Body of pancreas (tissue), 4 donors: ENCODE results near the gene UBL4A. TPM values are rescaled to one million over a fixed set of nuclear protein-coding genes. Genes with fewer than 3 reads are reported as not detected.

Experiments used
- ATAC-seq: fragments of 150-250 bp; one replicate; pipeline ENCODE4 v1.9.1; 2016
- DNase-seq, 4 donors: peaks; one replicate each; pipeline ENCODE4 v3.0.0-alpha.2; 2019
- H3K27ac ChIP-seq, 4 donors: fragments of 200-600 bp; sonication (generic); 1 replicate in 3 of 4; 2 replicates in 1 of 4; pipeline versions ENCODE4 v1.5.1 to v1.6.1; 2016 to 2019; ENCODE audit warnings: mild to moderate bottlenecking in 1 of 4, mixed read lengths in 1 of 4, moderate library complexity in 1 of 4
- H3K27me3 ChIP-seq, 2 donors: fragments of 200-600 bp; sonication (generic); one replicate each; pipeline ENCODE4 v1.6.0; 2016; ENCODE audit warnings: mild to moderate bottlenecking in 1 of 2
- H3K36me3 ChIP-seq, 2 donors: fragments of 200-600 bp; sonication (generic); replicated peaks in 1 of 2; 2 replicates each; pipeline ENCODE4 v1.5.1; 2016; ENCODE audit warnings: low read depth in 2 of 2; ENCODE audit not compliant: insufficient read depth in 1 of 2
- H3K4me1 ChIP-seq: fragments of 200-600 bp; sonication (generic); one replicate; pipeline ENCODE4 v1.6.0; 2016
- H3K4me3 ChIP-seq, 2 donors: fragments of 200-600 bp; sonication (generic); 1 replicate in 1 of 2; 2 replicates in 1 of 2; pipeline ENCODE4 v1.5.1; 2016 to 2019
- H3K9me3 ChIP-seq, 3 donors: fragments of 200-600 bp; sonication (generic); 1 replicate in 2 of 3; 2 replicates in 1 of 3; pipeline ENCODE4 v1.5.1; 2016
- CTCF ChIP-seq, 7 experiments: fragments of 450-650 bp in 4 of 7; fragments of 200-600 bp in 3 of 7; sonication (generic) in 3 of 7; IDR thresholded peaks; one replicate each; pipeline ENCODE4 v1.5.1; 2016 to 2019; ENCODE audit warnings: antibody characterized with exemption in 7 of 7
- POLR2A ChIP-seq, 3 donors: fragments of 450-650 bp; IDR thresholded peaks; one replicate each; pipeline ENCODE4 v1.6.1; 2016; ENCODE audit warnings: antibody characterized with exemption in 3 of 3, mild to moderate bottlenecking in 2 of 3
- WGBS, 2 donors: methylation state at CpG; one replicate each; pipeline ENCODE4 v1.1.5; 2017; 5-methylcytosine and 5-hydroxymethylcytosine counted together
- intact Hi-C: fragments of 100-400 bp; cut with DNase I; formaldehyde crosslinking; loops from one replicate; pipeline ENCODE4 v1.15.1; 2023
- microRNA-seq, 2 donors: library from miRNA; unstranded; fragments of <30 nt; microRNA quantifications; one replicate each; pipeline ENCODE4, GENCODE V29; 2016; ENCODE audit warnings: borderline number of aligned reads in 2 of 2, borderline replicate concordance in 2 of 2
- small RNA-seq: library from RNA; depleted of rRNA; stranded (forward); fragments of <200 nt; gene quantifications from one replicate; pipeline ENCODE3, GENCODE V24; 2016
- total RNA-seq, 2 donors: library from RNA; depleted of rRNA; stranded (reverse); fragments of >200 nt; gene quantifications; one replicate each; pipeline ENCODE4 v1.1.0, GENCODE V29; 2016

Gene UBL4A
- total RNA-seq, 2 donors from 2014 or later: 24.9 to 34.9 TPM

- Histone ChIP-seq H3K4me3 (peak within 1 kb of the TSS; percentile 43 to 47), H3K36me3 (no peaks in the 10 kb centered on the region), H3K9me3 (no peaks in the 10 kb centered on the region), H3K27me3 (no peaks in the 10 kb centered on the region), H3K27ac (peak within 1 kb of the TSS; percentile 48 to 85 (median 81)), H3K4me1 (peaks cover 16% of the 10 kb centered on the region)
- 0% methylated on average over 46 of the region's 93 CpGs; no CpG with 5 or more reads in 1 of the 2 donors for WGBS, 2 donors
- intact Hi-C loops: no loop called here
- ATAC-seq (peak; percentile 74), DNase-seq (peak; percentile 41 to 56 (median 44))
- TF ChIP-seq POLR2A (IDR thresholded peaks at IDR 0.05): peak in 2 of 3 donors; percentile 25 to 42
- TF ChIP-seq CTCF (IDR thresholded peaks at IDR 0.05): no peak
Observed at GRCh38 chrX:154436983-154437752, 49.2 kb downstream of the UBL4A start, which contains the start of gene GDI1. Gene GDI1 (plus strand): TSS chrX:154437154. CDS start chrX:154437255, 101 bp downstream.

GRCh38 chrX:154436374-154436982, 49.9 kb downstream of the UBL4A start:
- Histone ChIP-seq H3K27me3 (no peaks in the 10 kb centered on the region), H3K4me1 (peaks cover 16% of the 10 kb centered on the region), H3K9me3 (no peaks in the 10 kb centered on the region), H3K4me3 (peak overlapping the region in 1 of 2 donors; percentile 47), H3K36me3 (no peaks in the 10 kb centered on the region), H3K27ac (peak overlapping the region; percentile 48 to 85 (median 81))
- ATAC-seq (peak; percentile 83), DNase-seq (peak in 2 of 4 donors; percentile 27 to 33)
- 17% methylated on average over 22 of the region's 78 CpGs; no CpG with 5 or more reads in 1 of the 2 donors for WGBS, 2 donors
- TF ChIP-seq CTCF (IDR thresholded peaks at IDR 0.05) (no peak), POLR2A (IDR thresholded peaks at IDR 0.05) (no peak)
- intact Hi-C loops: no loop called here

- DNase-seq (no peak), ATAC-seq (no peak)
- 88% methylated on average over 17 of the region's 19 CpGs; no CpG with 5 or more reads in 1 of the 2 donors for WGBS, 2 donors
- H3K36me3 ChIP-seq: no peaks in the 10 kb centered on the region
- H3K27ac ChIP-seq: no peak overlapping the region
- intact Hi-C loops: no loop called here
- H3K27me3 ChIP-seq: no peaks in the 10 kb centered on the region
- TF ChIP-seq POLR2A (IDR thresholded peaks at IDR 0.05) (no peak), CTCF (IDR thresholded peaks at IDR 0.05) (no peak)
- H3K9me3 ChIP-seq: no peaks in the 10 kb centered on the region
- peaks cover 16% of the 10 kb centered on the region for H3K4me1 ChIP-seq
- H3K4me3 ChIP-seq: no peak overlapping the region
Observed at GRCh38 chrX:154435171-154435733, 51.2 kb downstream of the UBL4A start.

- H3K36me3 ChIP-seq: no peaks in the 10 kb centered on the region
- no peak overlapping the region for H3K27ac ChIP-seq
- no peaks in the 10 kb centered on the region for H3K27me3 ChIP-seq
- DNase-seq (no peak), ATAC-seq (no peak)
- H3K9me3 ChIP-seq: no peaks in the 10 kb centered on the region
- intact Hi-C loops: no loop called here
- H3K4me3 ChIP-seq: no peak overlapping the region
- peaks cover 20% of the 10 kb centered on the region for H3K4me1 ChIP-seq
- WGBS, 2 donors: 89 to 93% methylated on average over 2 to 4 of the region's 7 CpGs
- TF ChIP-seq POLR2A (IDR thresholded peaks at IDR 0.05) (no peak), CTCF (IDR thresholded peaks at IDR 0.05) (no peak)
Observed at GRCh38 chrX:154434394-154435168, 51.8 kb downstream of the UBL4A start.

Small RNA genes lying within 50 kb of the gene (microRNA-seq; reads per million reads assigned to microRNA genes)
- 0 to 0.47 reads per million in 2 donors for gene MIR6858

Small RNA genes lying within 50 kb of the gene (small RNA-seq; reads per million reads assigned to genes)
- gene MIR6858: not detected
- gene RN7SL697P: not detected

Other genes with a start within 250 kb of the UBL4A start
- not detected for gene OPN1MW3, start 229.0 kb downstream of the UBL4A start, total RNA-seq
- gene TEX28, start 191.5 kb downstream of the UBL4A start, total RNA-seq: not detected
- not detected for gene TKTL1, start 190.8 kb downstream of the UBL4A start, total RNA-seq
- gene FLNA, start 112.0 kb downstream of the UBL4A start, total RNA-seq: 100 to 1,000 TPM; 230 to 308 TPM
- 10 to 100 TPM; 23.6 to 28.3 TPM for gene EMD, start 107.3 kb downstream of the UBL4A start, total RNA-seq
- gene RPL10, start 88.2 kb downstream of the UBL4A start, total RNA-seq: 1,000 to 10,000 TPM; 1,426 to 2,757 TPM
- 10 to 100 TPM in 1 of 2 donors, 1 to 10 TPM in 1; 9.6 to 16.1 TPM for gene DNASE1L1, start 77.4 kb downstream of the UBL4A start, total RNA-seq
- 10 to 100 TPM; 42.0 to 97.6 TPM for gene TAFAZZIN, start 75.1 kb downstream of the UBL4A start, total RNA-seq
- gene ATP6AP1, start 57.9 kb downstream of the UBL4A start, total RNA-seq: 10 to 100 TPM; 49.8 to 51.4 TPM
- gene GDI1, start 49.5 kb downstream of the UBL4A start, total RNA-seq: 10 to 100 TPM; 68.5 to 83.4 TPM
- gene FAM50A, start 42.5 kb downstream of the UBL4A start, total RNA-seq: 10 to 100 TPM; 14.5 to 48.8 TPM
- 10 to 100 TPM in 1 of 2 donors, 1 to 10 TPM in 1; 7.3 to 19.1 TPM for gene PLXNA3, start 28.3 kb downstream of the UBL4A start, total RNA-seq
- 10 to 100 TPM; 20.2 to 27.4 TPM for gene LAGE3, start 7.3 kb downstream of the UBL4A start, total RNA-seq
- gene SLC10A3, start 4.0 kb upstream of the UBL4A start, total RNA-seq: 10 to 100 TPM; 18.9 to 24.7 TPM
- gene FAM3A, start 29.6 kb upstream of the UBL4A start, total RNA-seq: 10 to 100 TPM; 32.3 to 48.3 TPM
- gene G6PD, start 60.2 kb upstream of the UBL4A start, total RNA-seq: 10 to 100 TPM in 1 of 2 donors, 1 to 10 TPM in 1; 7.6 to 16.1 TPM
- 10 to 100 TPM in 1 of 2 donors, 1 to 10 TPM in 1; 9.9 to 11.9 TPM for gene IKBKG, start 61.0 kb upstream of the UBL4A start, total RNA-seq
- gene CTAG1A, start 98.5 kb upstream of the UBL4A start, total RNA-seq: not detected
- not detected for gene CTAG1B, start 132.7 kb upstream of the UBL4A start, total RNA-seq
- not detected for gene CTAG2, start 167.0 kb upstream of the UBL4A start, total RNA-seq